LNCAP (cell line): ENCODE data around the gene FAM13A.

Experiments
- TF ChIP-seq, protein P1 (sequence below): fragments of 450-650 bp; IDR thresholded peaks from 2 replicates; pipeline ENCODE4 v1.5.1; 2017; ENCODE audit warnings: mild to moderate bottlenecking

FAM13A gene

GRCh38 chr4:88976775-88977035 is 80.3 kb downstream of the FAM13A start:
- TF ChIP-seq, protein P1, sequence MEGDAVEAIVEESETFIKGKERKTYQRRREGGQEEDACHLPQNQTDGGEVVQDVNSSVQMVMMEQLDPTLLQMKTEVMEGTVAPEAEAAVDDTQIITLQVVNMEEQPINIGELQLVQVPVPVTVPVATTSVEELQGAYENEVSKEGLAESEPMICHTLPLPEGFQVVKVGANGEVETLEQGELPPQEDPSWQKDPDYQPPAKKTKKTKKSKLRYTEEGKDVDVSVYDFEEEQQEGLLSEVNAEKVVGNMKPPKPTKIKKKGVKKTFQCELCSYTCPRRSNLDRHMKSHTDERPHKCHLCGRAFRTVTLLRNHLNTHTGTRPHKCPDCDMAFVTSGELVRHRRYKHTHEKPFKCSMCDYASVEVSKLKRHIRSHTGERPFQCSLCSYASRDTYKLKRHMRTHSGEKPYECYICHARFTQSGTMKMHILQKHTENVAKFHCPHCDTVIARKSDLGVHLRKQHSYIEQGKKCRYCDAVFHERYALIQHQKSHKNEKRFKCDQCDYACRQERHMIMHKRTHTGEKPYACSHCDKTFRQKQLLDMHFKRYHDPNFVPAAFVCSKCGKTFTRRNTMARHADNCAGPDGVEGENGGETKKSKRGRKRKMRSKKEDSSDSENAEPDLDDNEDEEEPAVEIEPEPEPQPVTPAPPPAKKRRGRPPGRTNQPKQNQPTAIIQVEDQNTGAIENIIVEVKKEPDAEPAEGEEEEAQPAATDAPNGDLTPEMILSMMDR: no peak

DNA sequence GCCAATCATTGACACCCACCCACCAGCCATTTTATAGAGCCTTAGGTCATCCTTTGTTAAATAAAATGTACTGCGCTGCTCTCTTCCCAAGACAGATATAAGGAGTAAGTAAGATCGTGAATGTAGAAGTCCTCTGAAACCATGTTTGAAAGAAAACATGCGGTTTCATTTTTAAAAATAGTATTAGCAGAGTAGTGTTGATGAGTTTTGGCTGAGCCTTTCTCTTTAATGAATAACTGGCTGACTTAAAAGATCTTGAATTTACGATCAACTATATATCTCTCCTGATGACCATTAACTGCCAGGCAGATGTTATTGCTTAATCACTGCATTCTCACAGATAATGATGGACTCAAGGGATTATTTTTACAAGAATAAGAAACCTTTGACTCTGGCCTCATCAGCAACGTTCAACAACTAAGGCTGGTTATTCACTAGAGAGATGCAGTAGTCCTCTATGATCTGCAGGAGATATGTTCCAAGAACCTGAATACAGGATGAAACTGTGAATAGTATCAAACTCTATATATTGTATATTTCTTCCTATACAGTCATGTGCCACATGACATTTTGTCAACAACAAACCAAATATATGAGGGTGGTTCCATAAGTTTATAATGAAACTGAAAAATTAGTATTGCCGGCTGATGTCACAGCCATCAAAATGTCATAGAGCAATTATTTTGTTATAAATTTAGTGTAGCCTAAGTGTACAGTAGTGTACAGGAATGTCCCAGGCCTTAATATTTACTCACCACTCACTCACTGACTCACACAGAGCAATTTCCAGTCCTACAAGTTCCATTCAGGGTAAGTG is 80.8 kb downstream of the FAM13A start:
- TF ChIP-seq, protein P1: no peak

DNA sequence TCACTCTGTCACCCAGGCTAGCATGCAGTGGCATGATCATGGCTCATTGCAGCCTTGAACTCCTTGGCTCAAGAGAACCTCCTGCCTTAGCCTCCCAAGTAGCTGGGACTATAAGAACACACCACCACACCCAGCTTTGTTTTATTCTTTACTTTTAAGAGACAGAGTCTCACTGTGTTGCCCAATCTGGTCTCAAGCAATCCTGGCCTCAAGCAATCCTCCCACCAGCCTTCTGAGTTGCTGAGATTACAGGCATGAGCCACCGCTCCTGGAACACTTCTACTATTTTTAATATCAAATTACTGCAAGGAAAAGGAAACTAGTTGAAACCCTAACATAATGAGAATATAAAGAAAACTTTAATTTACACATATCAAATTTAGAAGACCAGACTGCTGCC is 85.4 kb downstream of the FAM13A start:
- TF ChIP-seq, protein P1: no peak

DNA sequence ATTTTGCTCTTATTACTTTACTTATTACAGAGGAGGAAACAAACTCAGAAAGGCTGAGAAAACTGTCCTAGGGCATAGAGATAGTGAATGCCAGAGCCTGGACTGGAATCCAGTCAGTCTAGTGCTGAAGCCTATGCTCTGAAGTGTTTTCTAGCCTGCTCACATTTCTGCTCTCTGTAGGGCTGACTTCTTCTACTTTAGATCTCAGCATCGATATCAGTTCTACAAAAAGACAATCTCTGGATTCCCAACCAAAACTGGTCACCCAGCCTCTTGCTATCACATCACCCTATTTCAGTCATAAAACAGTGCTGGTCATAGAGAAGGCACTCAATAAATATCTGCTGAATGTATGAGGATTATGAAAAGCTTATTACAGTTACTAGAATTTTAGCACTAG is 87.2 kb downstream of the FAM13A start:
- TF ChIP-seq, protein P1: no peak

DNA sequence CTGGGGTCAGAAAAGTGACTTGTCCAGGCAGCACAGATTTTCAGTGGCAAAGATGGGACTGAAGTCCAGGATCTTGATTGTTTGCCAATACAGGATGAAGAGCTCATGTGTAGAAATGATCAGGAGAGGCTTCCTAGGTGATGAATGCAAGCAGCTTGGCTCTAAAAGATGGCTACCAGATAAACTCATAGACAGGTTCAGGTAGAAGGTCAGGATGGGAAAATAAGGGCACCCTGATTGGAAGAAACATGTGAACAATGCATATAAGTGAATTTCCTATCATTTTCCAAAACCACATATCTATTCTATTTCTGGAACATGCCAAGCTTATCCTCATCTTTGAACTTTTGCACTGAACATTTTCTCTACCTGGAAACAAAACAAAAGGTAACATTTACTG is 87.7 kb downstream of the FAM13A start:
- TF ChIP-seq, protein P1: no peak

GRCh38 chr4:88967883-88968331 is 89.1 kb downstream of the FAM13A start:
- TF ChIP-seq, protein P1: no peak

DNA sequence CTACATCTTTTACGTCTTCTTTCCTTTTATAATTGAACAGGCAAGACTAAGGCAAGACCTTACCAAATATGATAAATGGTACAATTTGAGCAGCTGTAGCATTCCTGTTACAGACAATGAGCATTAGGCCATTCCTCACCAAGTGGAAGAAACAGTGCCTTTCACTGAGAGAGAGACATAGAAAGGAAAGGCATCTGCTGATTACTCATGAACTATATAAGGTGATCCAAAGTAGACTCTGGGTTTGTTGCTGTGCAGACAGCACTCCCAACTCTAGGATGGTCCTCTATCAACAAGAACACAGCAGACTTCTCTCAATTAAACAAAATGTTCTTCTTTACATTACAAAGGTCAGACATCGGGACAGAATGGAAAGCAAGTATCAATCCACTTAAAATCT is 91.9 kb downstream of the FAM13A start:
- TF ChIP-seq, protein P1: no peak

GRCh38 chr4:88964450-88964849 is 92.5 kb downstream of the FAM13A start:
- TF ChIP-seq, protein P1: no peak
